AG04449 (cell line): Measurements from ENCODE around the gene HSPB1.
"Not testable (repeated sequence)": the region's sequence is repeated elsewhere in the genome, so short reads cannot be mapped to it uniquely, and the experiment has no call there.

Experiments used
- CTCF ChIA-PET: fragments of 350-600 bp; formaldehyde crosslinking; extraction: SDS; loops from one replicate; lab custom pipeline; 2021; ENCODE audit warnings: antibody characterized with exemption; lab: Yijun Ruan, JAX
- POLR2A ChIA-PET: fragments of 400-600, 350-600 bp; formaldehyde crosslinking; extraction: SDS; loops from one replicate; lab custom pipeline; 2020; ENCODE audit warnings: antibody characterized with exemption, inconsistent platforms; lab: Yijun Ruan, JAX
- DNase-seq: peaks from one replicate; pipeline ENCODE4 v3.0.0-alpha.2; 2010; ENCODE audit warnings: low read depth, low spot score
- H3K4me3 ChIP-seq: 2 replicates; pipeline ENCODE4 v1.5.1; 2011; ENCODE audit warnings: low read depth, mild to moderate bottlenecking, control low read depth, low read length
- TF ChIP-seq, protein P1 (sequence below): IDR thresholded peaks from one replicate; pipeline ENCODE4 v1.5.1; 2011; ENCODE audit warnings: mild to moderate bottlenecking, moderate library complexity, low read length, control low read depth, inconsistent platforms; ENCODE audit not compliant: insufficient read depth; ENCODE audit errors: missing control alignments

The HSPB1 gene

DNA sequence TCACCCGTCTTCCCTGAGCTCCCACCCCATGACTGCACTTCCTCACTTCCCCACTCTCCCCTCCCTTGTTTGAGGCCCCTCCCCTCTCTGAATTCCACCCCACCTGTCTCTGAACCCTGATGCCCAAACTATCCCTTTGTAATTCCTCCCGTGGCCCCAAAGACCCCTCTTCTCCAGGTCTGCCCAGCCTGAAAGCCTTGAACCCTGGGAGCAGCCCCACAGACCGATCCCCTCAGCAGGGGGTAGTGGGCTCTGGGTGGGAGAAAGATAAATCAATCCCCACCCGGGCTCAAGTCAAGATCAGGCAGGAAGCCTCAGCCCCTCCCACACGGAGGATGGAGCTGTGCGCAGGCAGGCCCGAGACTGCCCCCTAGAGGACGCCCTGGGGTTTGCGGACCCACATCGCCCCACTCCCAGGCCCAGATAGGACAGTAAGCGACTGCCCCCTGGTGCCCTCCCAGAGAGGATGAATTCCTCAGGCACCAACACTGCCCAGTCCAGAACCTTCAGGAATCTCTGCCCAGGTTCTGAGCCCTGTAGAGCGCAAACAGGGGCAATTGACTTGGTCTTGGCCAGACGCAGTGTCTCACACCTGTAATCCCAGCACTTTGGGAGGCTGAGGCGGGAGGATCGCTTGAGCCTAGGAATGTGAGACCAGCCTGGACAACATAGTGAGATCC is 11.7 kb downstream of the HSPB1 start:
- ChIA-PET CTCF (interaction anchor here (0.6 to 13.2 kb wide), 47 partner anchors 10 to 448 kb away, joined by 3 to 345 read pairs (median 4); partner anchors contain the start of gene HSPB1), POLR2A (interaction anchor here (0.7 to 1.0 kb wide), 3 partner anchors 17 to 22 kb away, joined by 3 to 5 read pairs (median 3); no protein-coding TSS in a partner anchor)
- TF ChIP-seq, protein P1, sequence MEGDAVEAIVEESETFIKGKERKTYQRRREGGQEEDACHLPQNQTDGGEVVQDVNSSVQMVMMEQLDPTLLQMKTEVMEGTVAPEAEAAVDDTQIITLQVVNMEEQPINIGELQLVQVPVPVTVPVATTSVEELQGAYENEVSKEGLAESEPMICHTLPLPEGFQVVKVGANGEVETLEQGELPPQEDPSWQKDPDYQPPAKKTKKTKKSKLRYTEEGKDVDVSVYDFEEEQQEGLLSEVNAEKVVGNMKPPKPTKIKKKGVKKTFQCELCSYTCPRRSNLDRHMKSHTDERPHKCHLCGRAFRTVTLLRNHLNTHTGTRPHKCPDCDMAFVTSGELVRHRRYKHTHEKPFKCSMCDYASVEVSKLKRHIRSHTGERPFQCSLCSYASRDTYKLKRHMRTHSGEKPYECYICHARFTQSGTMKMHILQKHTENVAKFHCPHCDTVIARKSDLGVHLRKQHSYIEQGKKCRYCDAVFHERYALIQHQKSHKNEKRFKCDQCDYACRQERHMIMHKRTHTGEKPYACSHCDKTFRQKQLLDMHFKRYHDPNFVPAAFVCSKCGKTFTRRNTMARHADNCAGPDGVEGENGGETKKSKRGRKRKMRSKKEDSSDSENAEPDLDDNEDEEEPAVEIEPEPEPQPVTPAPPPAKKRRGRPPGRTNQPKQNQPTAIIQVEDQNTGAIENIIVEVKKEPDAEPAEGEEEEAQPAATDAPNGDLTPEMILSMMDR: peak; percentile 100
- no peak overlapping the region for H3K4me3 ChIP-seq
- DNase-seq: peak; percentile 67

DNA sequence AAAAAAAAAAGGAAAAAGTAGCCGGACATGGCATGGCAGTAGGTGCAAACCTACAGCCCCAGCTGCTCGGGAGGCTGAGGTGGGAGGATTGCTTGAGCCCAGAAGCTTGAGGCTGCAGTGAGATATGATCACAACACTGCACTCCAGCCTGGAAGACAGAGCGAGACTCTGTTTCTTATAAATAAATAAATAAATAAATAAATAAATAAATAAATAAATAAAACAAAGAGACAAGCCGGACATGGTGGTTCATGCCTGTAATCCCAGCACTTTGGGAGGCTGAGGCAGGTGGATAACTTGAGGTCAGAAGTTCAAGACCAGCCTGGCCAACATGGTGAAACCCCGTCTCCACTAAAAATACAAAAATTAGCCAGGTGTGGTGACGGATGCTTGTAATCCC is 12.3 kb downstream of the HSPB1 start:
- CTCF ChIA-PET: interaction anchor here (0.7 to 13.2 kb wide), 34 partner anchors 10 to 444 kb away, joined by 3 to 345 read pairs (median 4); partner anchors contain the start of genes HSPB1, MDH2 and STYXL1
- POLR2A ChIA-PET: interaction anchor here (0.7 to 1.0 kb wide), 2 partner anchors 18 to 22 kb away, joined by 3 to 5 read pairs; no protein-coding TSS in a partner anchor
- H3K4me3 ChIP-seq, DNase-seq: not testable (repeated sequence)

DNA sequence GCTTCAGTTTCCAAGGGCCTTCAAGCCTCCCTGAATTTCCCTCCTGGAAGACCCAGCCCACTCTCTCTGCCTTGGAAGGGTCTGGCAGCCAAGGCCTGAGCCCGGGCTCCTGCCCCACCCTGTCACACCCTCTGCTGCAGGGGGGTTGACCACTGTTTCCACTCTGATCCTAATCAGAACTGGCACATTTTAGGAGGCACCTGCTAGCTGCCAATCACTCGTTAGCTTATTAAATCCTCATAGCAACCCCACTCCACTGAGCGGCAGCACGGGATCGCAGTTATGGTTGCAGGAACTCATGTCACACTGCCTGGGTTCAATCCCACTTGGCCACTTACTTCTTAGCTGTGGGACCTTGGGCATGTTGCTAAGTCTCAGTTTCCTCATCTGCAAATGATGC is 12.9 kb downstream of the HSPB1 start:
- CTCF ChIA-PET: interaction anchor here (0.7 to 13.2 kb wide), 14 partner anchors 10 to 267 kb away, joined by 3 to 345 read pairs (median 9); partner anchors contain the start of genes HSPB1, MDH2 and STYXL1
- H3K4me3 ChIP-seq: no peak overlapping the region
- DNase-seq: no peak
- TF ChIP-seq, protein P1: no peak
- POLR2A ChIA-PET: no interaction called here

DNA sequence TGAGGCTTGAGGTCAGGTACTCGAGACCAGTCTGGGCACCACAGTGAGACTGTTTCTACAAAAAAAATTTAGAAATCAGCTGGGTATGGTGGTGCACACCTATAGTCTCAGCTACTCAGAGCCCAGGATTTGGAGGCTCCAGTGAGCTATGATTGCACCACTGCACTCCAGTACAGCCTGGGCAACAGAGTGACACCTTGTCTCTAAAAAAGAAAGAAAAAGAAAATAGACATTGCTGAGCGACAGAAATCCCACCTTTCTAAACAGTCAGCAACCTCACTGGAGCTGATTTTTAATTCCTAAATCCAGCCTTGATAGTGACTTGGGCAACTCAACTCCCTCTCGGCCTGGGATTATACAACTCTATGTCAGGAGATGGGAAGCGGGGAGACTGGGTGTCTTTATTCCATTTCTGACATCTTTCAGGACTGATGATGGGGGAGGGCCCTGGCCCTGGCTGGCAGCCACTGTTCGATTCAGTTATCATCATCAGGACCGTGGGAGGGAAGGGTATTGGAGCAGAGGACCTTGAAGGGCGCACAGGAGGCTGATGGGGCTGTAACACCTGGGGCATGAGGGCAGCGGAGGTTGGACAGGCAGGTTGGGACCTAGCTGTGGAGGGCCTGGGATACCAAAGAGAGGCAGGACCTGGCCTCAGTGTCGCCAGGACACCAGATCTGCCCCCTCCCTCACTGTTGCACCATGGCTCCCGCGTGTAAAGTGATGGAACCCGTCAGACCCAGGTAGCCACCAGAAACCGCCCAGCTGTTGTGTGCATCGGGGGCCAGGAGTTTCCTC is 14.7 kb downstream of the HSPB1 start:
- TF ChIP-seq, protein P1: no peak
- H3K4me3 ChIP-seq: peak overlapping the region; percentile 95
- DNase-seq: no peak
- POLR2A ChIA-PET: interaction anchor here (0.5 to 2.3 kb wide), 5 partner anchors 12 to 127 kb away, joined by 3 to 11 read pairs (median 3); no protein-coding TSS in a partner anchor
- CTCF ChIA-PET: interaction anchor here (0.7 to 13.2 kb wide), 12 partner anchors 9 to 150 kb away, joined by 3 to 345 read pairs (median 8); partner anchors contain the start of gene HSPB1

DNA sequence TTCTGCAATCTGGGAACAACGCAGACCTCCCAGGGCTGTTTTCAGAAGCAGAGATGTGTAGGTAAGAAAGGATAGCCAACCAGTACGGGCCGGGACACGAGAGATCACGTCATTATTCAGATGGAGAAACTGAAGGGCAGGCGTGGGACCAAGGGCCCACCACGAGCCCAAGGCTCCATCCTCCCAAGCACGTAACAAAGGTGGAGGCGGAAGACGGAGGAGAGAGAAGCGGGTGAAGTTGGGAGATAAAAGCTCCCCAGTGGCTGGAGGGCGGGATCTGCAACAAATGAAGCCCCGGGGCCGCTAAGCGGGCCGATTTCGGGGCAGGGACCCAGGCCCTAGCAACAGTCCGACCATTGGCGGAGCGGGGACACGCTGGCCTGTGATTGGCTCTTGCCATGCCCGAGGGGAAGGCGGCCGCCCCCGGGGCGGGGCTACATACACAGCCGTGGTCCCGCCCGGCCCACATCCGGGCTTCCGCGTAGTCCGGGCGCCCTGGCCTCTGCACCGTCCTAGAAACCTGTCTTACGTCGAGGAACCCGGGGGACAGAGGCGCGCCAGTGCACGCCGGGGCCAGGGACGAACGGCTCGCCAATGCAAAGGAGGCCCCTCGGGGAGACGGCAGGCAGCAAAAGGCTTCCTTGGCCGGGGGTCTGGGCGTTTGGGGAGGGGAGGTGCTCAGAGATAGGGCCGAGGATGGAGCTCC is 15.5 kb downstream of the HSPB1 start:
- DNase-seq: peak; percentile 67
- peak overlapping the region; percentile 95 for H3K4me3 ChIP-seq
- POLR2A ChIA-PET: interaction anchor here (0.5 to 2.3 kb wide), 7 partner anchors 13 to 127 kb away, joined by 3 to 11 read pairs (median 4); no protein-coding TSS in a partner anchor
- CTCF ChIA-PET: interaction anchor here (0.8 to 13.2 kb wide), 10 partner anchors 10 to 151 kb away, joined by 3 to 345 read pairs (median 8); partner anchors contain the start of gene HSPB1
- TF ChIP-seq, protein P1: no peak
